ENCODE data around the gene FASTK.
A peak's percentile ranks its signal among the peaks of the same experiment; 100 is the strongest.

Gene FASTK

DNA sequence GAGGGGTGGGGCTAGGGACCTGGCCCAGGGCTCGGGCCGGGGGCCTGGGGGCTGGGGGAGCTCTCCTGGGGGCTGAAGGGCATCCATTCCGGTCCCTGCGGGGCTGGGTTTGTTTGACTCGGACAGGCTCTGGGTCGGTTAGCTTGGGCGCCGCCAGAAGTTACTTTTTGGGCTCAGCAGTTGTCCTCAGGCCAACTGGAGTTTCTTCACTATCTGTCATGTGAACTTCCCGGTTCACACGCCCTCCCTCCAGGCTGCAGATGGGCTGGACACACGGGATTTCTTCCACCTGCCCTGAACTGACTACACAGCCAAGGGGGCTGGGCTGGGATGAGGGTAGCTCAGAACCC, 17.4 kb downstream of the FASTK start:
- DNase-seq: peak; percentile 58

DNA sequence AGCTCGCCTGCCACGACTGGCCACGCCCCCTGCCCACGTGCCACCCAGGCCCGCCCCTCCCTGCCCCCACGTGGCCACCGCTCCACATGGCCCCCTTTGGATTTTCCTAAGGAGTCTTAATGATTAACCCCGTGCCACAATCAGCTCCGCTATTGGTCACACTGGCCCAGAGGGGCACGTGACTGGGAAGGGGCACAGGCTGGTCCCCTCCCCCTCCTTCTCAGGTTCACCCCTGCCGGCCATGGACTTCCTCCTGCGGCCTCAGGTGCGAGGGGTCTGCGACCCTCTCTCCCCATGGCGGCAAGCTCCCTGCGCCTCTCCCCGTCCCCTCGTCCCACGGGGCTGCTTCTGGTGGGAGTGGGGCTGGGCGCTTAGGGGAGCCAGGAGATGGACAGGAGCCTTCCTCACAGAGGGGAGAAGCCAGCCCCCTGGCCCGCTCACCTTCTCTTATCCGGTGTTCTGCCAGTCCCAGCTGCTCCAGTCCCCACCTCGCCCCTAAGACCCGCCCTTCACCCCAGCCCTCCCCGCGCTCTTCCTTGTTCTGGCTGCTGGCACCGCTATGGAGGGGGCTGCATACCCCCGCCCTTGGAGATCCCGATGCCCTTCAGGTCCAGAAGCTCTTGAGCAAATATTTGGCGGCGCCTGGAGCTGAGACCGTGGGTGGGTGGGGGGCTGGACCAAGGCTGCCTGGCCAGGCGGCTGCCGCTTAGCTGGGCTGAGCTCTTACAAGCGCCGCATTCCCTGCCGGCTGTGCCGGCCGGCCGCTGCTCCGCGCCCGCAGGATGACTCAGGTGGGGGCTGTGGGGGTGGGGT, 18.0 kb downstream of the FASTK start:
- DNase-seq: peak; percentile 67

DNA sequence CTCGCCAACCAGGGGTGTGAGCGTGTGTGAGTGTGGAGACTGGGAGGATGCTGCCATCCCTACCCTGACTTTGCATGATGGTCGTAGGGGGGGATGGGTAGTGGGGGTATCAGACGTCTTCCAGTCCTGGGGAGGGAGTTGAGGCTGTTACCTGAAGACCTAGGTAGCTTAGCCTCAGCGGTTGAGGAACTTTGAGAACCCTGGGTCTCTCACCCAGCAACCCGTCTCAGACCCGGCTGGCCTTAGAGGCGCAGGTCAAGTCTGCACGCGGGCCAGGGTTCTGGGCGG, 18.6 kb downstream of the FASTK start:
- no peak for DNase-seq

DNA sequence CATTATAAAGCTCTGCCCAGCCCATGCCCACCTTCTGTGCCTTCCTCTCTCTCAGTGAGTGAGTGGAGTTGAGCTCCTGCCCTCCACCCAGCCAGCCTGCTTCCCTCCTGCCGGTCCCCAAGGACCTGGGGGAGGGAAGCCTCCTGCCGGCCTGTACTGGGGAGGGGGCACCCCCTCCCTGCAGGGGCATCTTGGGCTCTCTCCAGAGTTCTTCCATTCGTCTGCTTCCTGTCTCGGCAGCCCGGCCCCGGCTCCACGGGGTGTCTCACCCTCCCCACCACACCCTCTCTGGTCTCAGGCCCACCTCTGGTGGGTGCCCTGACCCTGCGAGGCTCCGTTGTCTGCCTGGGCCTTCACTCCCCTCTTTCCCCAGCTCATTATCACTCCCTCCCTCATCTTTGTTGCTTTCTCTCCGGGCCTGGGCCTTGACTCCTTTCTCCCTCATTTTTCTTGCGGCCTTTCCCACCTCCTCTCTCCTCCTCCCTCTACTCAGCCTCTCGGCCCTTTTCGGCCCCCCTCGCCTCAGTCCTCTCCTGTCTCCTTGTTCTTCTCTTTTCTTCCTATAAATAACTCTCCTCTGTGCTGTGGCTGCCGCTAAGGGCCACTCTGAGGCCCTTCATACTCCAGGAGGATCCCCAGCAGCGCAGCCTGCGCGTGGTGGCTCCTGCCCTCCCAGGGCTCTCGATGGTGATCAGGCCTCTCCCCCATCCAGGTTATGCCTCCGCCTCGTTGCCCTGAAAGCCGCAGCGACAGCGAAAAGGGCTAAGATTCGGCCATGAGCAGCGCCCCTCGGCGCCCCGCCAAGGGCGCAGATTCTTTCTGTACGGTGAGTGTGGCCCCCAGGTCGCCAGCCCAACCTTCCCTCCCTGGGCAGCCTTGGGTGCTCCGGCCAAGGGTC, 19.1 kb downstream of the FASTK start:
- DNase-seq: no peak

DNA sequence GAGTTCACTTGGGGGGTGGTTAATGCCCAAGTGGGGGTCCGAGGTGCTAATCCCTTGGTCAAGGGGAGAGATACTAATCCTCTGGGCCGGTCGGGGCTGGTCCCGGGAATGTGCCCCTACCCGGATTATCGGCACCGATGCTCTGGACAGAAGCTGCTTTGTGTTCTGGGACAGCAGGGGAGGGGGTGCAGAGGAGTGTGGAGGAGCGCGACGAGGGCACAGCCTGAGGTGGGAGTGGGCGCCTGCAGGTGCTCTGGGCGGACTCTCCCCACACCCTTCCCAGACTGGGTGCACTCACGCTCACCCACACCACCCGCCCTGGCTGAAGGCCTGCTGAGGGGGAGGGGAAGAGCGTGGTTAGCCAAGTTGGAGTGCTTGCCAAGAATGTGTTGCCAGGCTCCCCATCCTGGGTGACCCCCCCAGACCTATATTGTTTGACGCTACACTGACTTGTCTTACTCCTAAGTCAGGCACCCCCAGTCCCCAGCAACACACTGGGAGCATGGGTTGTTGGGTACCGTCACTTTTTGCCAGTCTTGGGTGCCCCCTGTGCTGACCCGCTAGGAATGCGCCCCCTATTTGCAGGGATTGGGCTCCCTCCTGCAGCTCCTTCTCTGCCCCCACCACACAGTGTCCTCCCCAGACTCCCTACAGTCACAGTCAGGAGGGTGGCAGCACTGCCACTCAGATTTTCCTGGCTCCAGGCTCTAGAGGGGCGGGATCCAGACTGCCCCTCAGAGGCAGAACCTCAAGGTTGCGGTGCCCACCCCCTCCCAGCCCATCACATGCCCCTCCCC, 20.0 kb downstream of the FASTK start:
- peak; percentile 37 for DNase-seq

DNA sequence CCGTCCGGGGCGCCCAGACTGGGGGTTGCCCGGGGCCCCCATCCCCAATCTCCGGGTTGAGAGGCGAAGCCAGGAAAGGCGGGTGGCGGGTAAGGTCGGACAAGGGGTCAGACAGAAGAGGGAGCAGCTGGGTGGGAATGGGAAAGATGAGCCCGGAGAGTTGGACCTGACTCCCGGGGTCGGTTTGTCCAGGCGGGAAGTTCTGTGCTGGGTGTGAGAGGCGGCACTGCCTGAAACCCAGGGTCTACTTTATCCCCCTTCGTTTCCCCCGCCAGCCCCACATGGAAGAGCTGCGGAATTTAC, 20.5 kb downstream of the FASTK start:
- DNase-seq: no peak

DNA sequence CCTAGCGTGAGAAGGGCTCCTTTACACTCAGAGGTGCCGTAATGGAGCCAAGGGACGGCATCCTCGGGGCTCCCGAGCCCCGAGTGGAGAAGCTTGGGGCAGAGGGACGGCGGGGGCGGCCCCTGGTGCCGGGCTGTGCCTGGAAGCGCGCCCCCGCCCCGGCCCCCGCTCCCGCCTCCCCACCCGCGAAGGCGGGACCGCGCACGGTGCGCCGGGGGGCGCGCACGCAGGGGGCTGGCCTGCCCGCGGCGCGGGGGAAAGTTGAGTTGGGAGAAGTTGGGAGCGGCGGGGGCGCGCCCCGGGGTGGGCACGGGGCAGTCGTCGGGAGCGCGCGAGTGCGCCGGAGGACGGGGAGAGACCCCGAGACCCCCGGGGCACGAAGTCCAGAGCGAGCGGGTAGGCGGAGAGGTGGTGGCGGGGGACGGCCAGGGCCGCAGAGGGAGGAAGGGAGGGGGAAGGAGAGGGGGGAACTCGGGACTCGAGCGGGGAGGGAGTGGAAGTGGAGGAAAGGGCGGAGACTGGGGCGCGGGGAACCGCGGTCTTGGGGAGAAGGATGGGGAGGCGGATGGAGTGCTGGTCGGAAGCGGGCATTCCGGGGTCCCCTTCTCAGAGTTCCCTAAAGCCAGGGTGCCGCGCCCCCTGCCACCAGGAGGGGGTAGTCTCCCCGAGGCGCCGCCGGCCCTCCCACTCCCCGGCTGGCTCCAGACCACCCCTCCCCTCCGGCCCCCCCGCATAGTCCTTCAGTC, 21.1 kb downstream of the FASTK start, which contains the start of gene SLC4A2:
Gene SLC4A2, plus strand, starts transcription at position 223 of the 746 bp plus-strand sequence. CDS start 2,399 bp downstream, outside the sequence.
- DNase-seq: peak; percentile 75

DNA sequence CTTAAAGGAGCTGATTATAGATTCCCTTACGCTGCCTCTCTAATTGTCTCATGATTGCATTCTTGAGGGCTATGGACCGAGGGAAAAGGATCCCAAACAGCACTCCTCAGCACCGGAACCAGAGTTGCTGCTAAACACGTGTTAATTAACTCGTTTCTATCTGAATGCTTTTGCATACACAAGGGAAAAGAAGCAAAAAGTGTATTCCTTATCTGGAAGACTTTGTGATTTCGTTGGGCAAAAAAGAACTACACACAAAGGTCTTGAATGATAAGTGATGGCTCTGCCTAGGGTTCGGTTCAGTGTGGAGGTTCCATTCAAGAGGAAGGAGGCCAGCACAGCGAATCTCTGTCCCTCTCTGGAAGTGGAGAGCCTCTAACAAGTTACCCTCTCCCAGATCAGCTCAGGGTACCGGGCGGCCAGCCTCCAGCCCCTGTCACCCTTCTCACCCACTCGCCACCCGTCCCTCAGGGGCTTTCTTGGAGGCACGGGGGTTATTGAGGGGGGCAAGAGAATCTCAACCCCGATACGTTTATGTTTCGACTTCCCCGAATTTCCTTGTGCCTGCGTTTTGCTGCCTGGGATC, 21.7 kb downstream of the FASTK start:
- peak; percentile 23 for DNase-seq

DNA sequence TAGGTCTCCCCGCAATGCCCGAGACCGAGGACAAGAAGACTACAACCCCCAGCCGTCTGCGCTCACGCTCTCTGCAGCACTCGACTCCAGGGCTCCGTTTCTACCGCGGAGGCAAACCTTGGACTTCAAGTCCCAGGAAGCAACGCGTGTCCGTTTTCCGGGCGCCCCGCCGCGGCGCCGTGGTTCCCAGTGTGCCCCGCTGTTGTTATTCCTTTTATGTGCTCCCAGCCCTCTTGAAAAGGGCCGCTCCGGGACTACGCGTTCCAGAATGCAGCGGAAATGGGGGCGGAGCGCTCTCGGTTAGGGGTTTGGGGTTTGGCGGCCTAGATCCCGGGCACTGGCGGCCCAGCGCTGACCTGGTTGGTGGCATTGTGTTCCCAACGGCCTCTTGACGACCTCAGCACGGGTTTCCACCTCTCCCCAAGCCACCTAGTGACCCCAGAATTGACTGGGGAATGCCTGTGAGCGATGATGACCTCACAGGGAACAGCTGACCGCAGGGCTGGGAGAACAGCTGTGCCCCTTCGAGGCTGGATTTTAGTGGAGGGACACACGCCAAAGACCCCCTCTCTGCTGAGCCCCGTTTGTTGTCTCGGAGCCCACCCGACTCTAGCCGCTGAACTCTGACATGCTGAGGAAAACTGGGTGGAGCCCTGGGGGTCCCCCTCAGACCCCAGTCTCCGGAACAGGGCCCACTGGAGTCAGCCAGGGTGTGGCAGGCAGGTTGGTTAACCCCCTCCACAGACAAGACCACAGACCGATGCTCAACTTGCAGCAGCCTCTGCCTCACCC, 22.4 kb downstream of the FASTK start:
- DNase-seq: peak; percentile 100

DNA sequence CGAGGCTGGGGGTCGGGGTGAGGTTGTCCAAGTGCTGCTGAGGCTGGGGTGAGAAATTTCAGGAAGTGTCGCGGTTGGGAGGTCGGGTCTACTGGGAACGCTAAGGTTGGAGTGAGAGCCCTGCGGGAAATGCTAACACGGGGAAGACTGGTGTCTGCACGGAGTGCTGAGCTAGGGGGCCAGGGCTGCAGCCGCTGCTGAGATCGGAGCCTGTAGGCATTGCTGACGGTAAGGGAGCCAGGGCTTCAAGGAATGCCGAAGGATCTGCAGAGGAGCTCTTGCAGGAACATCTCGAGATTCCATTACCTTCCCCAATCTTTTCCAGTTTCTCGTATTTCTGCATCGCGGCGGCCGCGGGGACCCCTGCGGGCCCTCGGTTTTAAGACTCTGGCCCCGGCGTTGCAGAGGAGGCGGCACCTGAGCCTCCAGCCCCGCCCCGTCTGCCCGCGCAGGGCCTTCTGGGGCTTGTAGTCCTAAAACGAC, 23.1 kb downstream of the FASTK start, which contains the start of gene CDK5:
Gene CDK5, minus strand, starts transcription at position 392 of the 483 bp plus-strand sequence. Its CDS starts 49 bp downstream, at position 343.
- DNase-seq: peak; percentile 16

DNA sequence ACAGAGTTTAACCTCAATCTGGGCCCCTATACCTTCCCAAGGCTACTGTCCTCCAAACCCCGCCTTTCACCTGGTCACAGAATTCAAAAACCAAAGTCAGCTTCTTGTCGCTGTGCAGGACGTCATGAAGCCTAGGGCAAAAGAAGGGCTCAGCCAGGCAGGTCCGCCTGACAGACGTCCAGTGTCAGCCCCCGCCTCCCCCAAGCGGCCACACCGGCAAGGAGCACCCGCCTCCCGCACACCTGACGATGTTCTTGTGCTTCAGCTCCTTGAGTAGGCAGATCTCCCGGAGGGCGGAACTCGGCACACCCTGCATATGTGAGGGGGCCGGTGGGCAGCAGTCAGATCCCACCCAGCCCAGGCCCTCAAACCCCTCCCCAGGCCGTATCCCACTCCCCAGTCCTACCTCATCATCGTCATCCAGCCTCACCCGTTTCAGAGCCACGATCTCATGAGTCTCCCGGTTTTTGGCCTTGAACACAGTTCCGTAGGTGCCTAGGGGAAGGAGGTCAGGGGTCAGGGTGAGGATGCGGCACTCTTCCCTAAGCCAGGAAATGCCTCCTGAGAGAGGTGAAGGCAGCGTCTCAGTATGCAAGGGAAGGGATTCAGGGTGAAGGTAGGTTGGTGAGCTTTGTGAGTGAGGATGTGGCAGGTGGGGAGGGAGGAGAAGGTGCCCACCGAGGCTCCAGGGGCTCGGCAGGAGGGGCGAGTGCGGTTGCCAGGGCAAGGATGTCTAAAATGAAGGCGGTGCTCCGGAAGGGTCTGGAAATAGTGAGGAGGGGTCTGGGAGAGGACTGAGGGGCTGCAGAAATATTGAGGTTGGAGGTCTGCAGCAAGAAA, 23.7 kb downstream of the FASTK start:
- DNase-seq: no peak

DNA sequence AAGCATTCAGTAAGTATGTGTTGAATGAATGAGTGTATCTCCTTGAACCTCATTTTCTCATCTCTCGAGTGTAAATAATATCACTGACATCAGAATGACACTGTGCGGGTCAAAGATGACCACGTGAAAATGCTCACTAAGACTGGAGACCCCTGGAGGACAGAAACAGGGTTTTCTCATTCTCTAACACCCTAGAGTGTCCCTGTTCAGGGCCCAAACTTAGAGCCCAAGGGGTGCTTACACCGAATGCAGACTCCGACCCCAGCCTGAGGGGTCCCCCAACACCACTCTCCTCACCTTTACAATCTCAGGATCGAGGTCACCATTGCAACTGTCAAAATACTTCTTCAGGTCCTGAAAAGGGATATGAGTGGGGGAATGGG, 24.3 kb downstream of the FASTK start:
- no peak for DNase-seq

DNA sequence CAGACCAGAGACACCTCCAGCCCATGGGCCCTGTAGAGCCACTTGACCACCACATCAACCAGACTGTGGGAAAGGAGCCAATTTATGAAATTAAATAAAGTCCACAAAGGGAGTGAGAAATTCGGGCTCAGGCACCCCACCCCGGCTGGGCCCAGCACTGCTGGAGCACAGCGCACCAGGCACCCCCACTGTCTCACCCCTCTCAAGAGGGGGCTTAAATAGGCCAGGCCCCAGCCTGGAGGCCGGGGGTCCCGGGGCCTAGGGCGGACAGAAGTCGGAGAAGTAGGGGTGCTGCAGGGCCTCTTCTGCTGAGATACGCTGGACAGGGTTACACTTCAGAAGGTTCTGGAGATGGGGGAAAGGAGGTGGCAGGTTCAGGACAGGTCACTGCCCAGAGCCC, 26.9 kb downstream of the FASTK start:
- DNase-seq: no peak

DNA sequence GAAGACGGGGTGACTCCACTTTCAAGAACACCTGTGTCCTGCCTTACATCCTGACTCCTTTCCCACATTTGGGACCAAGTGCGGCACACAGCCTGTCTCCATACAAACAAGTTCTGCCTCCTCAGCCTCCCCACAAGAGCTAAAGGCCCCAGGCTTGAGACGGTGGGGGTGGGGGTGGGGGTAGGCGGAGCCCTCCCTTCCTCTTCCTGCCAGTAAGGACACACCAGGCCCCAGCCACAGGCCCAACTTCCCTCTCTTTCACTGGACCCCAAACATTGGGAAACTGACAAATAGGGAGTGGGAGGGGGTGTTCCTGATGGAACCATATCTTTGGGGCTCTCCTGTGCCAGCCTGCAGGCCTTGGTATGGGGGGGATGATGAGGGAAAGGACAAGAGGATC, 27.5 kb downstream of the FASTK start:
- DNase-seq: no peak

DNA sequence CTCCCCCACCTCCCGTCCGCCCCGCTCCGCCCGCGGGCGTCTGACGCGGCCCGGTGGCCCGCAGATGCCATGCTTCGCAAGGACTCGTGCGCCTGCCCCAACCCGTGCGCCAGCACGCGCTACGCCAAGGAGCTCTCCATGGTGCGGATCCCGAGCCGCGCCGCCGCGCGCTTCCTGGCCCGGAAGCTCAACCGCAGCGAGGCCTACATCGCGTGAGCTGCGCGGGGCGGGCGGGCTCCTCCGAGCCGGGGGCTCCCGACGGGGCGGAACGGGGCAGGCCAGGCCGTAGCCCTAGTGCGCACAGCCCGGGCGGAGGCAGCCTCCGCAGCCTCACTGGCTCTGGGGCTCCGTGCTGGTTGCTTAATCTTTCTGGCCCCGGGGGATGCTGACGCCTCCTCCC, 29.5 kb downstream of the FASTK start:
- DNase-seq: no peak

DNA sequence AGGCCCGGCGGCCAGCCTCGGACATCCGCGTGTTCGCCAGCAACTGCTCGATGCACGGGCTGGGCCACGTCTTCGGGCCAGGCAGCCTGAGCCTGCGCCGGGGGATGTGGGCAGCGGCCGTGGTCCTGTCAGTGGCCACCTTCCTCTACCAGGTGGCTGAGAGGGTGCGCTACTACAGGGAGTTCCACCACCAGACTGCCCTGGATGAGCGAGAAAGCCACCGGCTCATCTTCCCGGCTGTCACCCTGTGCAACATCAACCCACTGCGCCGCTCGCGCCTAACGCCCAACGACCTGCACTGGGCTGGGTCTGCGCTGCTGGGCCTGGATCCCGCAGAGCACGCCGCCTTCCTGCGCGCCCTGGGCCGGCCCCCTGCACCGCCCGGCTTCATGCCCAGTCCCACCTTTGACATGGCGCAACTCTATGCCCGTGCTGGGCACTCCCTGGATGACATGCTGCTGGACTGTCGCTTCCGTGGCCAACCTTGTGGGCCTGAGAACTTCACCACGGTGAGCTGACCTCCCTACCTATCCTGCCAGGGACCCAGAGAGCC, 31.6 kb downstream of the FASTK start:
- DNase-seq: no peak

DNA sequence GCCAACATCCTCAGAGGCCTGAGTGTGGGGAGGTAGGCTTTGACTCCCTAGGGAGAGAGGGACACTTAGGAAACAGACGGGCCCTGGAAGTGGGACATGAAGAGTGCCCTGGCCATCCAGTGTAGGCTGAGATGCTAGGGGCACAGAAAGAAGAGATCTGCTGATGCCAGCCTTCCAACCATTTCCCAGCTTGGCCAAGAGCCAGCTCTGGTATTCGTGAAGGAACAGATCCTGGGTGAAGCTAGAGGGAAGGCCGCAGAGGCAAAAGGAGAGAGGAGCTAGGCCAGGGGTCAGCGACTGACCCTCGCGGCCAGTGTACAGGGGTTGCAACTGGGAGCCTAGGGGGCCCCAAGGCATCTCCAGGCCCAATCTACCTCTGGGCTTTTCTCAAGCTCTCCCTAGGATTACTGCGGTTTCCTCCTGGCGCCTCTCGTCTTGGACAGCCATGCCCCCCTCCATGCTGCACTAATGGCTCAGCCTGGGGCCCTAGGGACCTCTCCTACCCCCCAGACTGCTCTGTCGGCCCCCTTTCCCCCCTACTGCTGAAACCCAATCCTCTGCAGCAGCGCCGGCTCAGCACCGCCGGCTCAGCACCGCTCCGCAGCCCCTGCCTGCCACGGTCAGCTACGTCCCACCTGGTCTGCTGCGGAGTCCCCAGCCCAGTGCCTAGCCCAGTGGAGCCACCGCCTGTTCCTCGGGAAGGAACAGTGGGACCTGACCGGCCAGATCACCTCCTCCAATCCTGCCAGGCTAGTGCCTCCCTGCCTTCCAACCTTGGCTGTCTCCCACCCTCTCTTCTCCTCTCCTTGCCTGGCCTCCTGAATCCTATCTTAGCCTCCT, 32.4 kb downstream of the FASTK start, which contains the start of gene ASIC3:
Gene ASIC3, plus strand, starts transcription at position 556 of the 840 bp plus-strand sequence. CDS start 355 bp downstream, outside the sequence.
- DNase-seq: no peak

DNA sequence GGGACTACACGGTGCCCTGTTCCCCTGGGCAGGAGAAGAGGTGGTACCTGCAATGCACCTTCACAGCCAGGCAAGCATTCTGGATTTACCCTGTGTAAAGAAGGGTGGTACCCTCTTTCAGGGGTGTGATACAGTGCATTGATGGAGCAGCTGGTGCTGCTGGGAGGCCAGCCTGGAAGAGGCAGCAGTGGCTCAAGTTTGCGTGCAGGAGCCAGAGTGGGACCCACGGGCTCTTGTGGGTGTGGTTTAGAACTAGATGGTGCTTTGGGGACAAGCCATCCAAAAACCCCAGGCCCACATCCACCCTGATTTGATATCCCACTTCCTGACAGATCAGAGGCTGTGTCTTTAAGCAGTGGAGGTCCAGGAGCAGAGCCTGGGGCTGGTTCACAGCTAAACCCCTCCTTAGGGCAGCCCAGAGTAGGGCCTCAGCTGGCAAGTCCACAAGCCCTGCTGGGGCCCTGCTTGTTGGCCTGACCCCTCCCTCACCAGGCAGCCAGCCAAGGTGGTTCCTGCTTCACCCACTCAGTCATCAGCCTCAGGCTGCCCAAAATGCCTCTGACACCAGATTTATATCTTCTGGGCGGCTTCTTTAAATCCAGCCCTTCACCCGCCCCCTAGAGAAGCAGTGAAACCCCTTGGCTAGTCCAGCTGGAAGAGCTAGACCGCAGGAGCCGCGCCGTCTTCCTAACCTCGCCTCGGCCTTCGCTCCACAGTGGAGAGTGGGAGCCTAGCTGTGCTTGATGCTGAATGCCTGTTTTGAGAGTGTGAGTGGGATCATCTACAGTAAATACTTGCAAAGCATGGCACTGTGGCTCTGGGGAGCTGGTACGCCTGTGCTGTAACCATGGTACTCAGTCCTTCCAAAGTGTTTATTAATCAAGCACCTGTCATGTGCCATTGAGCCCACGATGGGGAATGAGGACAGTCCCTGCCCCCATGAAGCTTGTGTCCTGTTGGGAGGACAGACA, 33.7 kb downstream of the FASTK start:
- no peak for DNase-seq
